Spleen (tissue), 11 donors: ENCODE data around the gene DNAAF1. TPM values are rescaled to one million over a fixed set of nuclear protein-coding genes. Genes with fewer than 3 reads are reported as not detected.

Experiments
- DNase-seq: peaks from one replicate; pipeline ENCODE4 v3.0.0-alpha.2; 2020
- H3K27ac ChIP-seq, 8 donors: fragments of 200-600 bp; sonication (generic) in 7 of 8; 1 replicate in 4 of 8; 2 replicates in 4 of 8; pipeline versions ENCODE4 v1.5.0 to v1.8.0; 2016 to 2021; ENCODE audit warnings: inconsistent platforms in 4 of 8, mild to moderate bottlenecking in 4 of 8, moderate library complexity in 1 of 8
- H3K27me3 ChIP-seq, 7 donors: fragments of 200-600 bp; sonication (generic) in 6 of 7; replicated peaks in 1 of 7; 1 replicate in 4 of 7; 2 replicates in 3 of 7; pipeline versions ENCODE4 v1.5.0 to v1.8.0; 2016 to 2021; ENCODE audit warnings: inconsistent platforms in 3 of 7, mild to moderate bottlenecking in 1 of 7
- H3K36me3 ChIP-seq, 6 donors: fragments of 200-600 bp; sonication (generic) in 5 of 6; 1 replicate in 4 of 6; 2 replicates in 2 of 6; pipeline versions ENCODE4 v1.5.0 to v1.8.0; 2016 to 2021; ENCODE audit warnings: inconsistent platforms in 2 of 6
- H3K4me1 ChIP-seq, 6 donors: fragments of 200-600 bp; sonication (generic) in 5 of 6; 1 replicate in 3 of 6; 2 replicates in 3 of 6; pipeline versions ENCODE4 v1.5.0 to v1.8.0; 2016 to 2021; ENCODE audit warnings: inconsistent platforms in 3 of 6
- H3K4me3 ChIP-seq, 8 donors: fragments of 200-600 bp; sonication (generic) in 7 of 8; 1 replicate in 4 of 8; 2 replicates in 4 of 8; pipeline versions ENCODE4 v1.5.0 to v1.8.0; 2016 to 2021; ENCODE audit warnings: inconsistent platforms in 4 of 8, mild to moderate bottlenecking in 4 of 8, moderate library complexity in 2 of 8
- H3K9me3 ChIP-seq, 8 donors: fragments of 200-600 bp; sonication (generic) in 7 of 8; 1 replicate in 4 of 8; 2 replicates in 4 of 8; pipeline versions ENCODE4 v1.5.0 to v1.8.0; 2016 to 2021; ENCODE audit warnings: inconsistent platforms in 4 of 8
- POLR2A ChIP-seq, 3 donors: fragments of 450-650 bp; IDR thresholded peaks; one replicate each; pipeline ENCODE4 v1.5.1; 2017; ENCODE audit warnings: antibody characterized with exemption in 3 of 3, mild to moderate bottlenecking in 1 of 3
- POLR2AphosphoS5 ChIP-seq, 3 donors: sonication (generic); formaldehyde crosslinking; IDR thresholded peaks; one replicate each; pipeline ENCODE4 v1.5.1; 2017; ENCODE audit warnings: antibody characterized with exemption in 3 of 3
- WGBS, 5 donors: extraction: QIAGEN DNeasy Blood & Tissue Kit in 3 of 5; methylation state at CpG; one replicate each; pipeline versions ENCODE4 v1.1.5 to v1.1.7; 2013 to 2018; 5-methylcytosine and 5-hydroxymethylcytosine counted together
- intact Hi-C: fragments of 100-400 bp; cut with DNase I; formaldehyde crosslinking; loops from one replicate; pipeline ENCODE4 v1.15.0; 2023; ENCODE audit warnings: low total_unique reads
- polyA plus RNA-seq, 3 donors: library from polyadenylated mRNA; stranded (reverse); fragments of 200-250 nt; gene quantifications; one replicate each; pipeline ENCODE4 v1.2.1, GENCODE V29; 2013
- total RNA-seq, 7 donors: library from RNA; depleted of rRNA in 3 of 7; stranded (reverse); fragments of >200 nt in 3 of 7; fragmentation: NEBNext Ultra II Directional in 4 of 7; extraction: Animal tissue kit (Norgen Biotek cat#: 25700) in 4 of 7; gene quantifications; one replicate each; pipeline versions ENCODE4 v1.1.0 to v1.2.1, GENCODE V29; 2016 to 2021
- TF ChIP-seq, protein P1 (sequence below), 11 experiments: fragments of 200-600 bp in 7 of 11; fragments of 450-650 bp in 4 of 11; sonication (generic) in 4 of 11; IDR thresholded peaks in 8 of 11; conservative IDR thresholded peaks in 3 of 11; 1 replicate in 7 of 11; 2 replicates in 4 of 11; pipeline versions ENCODE4 v1.4.0 to v1.8.0; 2016 to 2021; ENCODE audit warnings: antibody characterized with exemption in 11 of 11, inconsistent platforms in 4 of 11, mild to moderate bottlenecking in 1 of 11
- donor health status: healthy with polysubstance abuse.
- donor health status: DM: no; HTN: no; CAD: no; lungs with moderate emphysema.
- donor health status: DM: no; HTN: no; CAD: no.
- donor health status: Bipolar disorder and iron deficiency.
- donor health status: healthy.
- donor health status: DM: no; HTN: no; CAD: no.
- donor health status: DM: yes; HTN: yes; CAD: no.

The DNAAF1 gene
- total and polyA plus RNA-seq, 10 donors, result 0.20 to 4.3 (median 1.3) TPM; not detected in 1

DNA sequence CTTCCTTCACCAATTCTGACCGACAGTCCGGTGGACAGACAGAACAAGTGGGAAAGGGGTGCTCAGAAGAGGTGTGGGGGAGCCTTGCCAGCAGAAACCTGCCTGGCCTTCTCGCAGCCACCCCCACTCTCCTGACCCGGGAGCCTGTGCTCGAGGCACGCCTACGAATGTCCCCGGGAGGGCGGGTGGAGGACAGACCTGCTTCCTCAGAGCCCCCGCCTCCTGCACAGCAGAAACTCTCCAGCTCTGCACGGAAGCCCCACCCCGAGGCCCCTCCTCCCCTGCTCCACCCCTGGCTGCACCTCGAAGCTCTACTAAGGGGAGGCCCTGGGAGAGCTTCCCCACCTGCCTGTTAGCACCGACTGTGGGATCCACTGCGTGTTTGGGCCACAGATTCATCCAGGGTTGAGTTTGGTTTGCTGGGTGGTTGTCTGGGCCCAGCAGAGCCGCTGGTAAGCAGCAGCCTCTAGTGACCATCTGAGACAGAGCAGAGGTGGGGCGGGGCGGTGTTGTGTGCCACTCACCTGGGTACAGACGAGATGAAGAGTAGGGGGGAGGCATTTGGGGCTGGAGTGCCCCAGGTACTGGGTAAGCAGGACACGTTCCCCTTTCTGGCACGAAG lies 35.5 kb downstream of the DNAAF1 start:
- WGBS, 5 donors, result 64 to 82% (median 81%) methylated on average over 11 to 21 of the region's 21 CpGs
- no peak for DNase-seq
- no peaks in the 10 kb centered on the region for H3K9me3 ChIP-seq
- H3K27ac ChIP-seq, result peak overlapping the region in 5 of 8 donors; percentile 38 to 84 (median 75)
- peaks cover 16 to 100% (median 69%) of the 10 kb centered on the region in 6 donors for H3K4me1 ChIP-seq
- H3K27me3 ChIP-seq, result no peaks in the 10 kb centered on the region
- no peak overlapping the region for H3K4me3 ChIP-seq
- TF ChIP-seq POLR2A (IDR thresholded peaks at IDR 0.05) (no peak), POLR2AphosphoS5 (IDR thresholded peaks at IDR 0.05) (peak in 2 of 3 donors; percentile 28 to 60)
- TF ChIP-seq, protein P1, sequence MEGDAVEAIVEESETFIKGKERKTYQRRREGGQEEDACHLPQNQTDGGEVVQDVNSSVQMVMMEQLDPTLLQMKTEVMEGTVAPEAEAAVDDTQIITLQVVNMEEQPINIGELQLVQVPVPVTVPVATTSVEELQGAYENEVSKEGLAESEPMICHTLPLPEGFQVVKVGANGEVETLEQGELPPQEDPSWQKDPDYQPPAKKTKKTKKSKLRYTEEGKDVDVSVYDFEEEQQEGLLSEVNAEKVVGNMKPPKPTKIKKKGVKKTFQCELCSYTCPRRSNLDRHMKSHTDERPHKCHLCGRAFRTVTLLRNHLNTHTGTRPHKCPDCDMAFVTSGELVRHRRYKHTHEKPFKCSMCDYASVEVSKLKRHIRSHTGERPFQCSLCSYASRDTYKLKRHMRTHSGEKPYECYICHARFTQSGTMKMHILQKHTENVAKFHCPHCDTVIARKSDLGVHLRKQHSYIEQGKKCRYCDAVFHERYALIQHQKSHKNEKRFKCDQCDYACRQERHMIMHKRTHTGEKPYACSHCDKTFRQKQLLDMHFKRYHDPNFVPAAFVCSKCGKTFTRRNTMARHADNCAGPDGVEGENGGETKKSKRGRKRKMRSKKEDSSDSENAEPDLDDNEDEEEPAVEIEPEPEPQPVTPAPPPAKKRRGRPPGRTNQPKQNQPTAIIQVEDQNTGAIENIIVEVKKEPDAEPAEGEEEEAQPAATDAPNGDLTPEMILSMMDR (IDR thresholded peaks at IDR 0.05 in 8 of 11, conservative IDR thresholded peaks at IDR 0.05 in 3 of 11), result no peak
- H3K36me3 ChIP-seq, result peaks cover 0 to 82% (median 59%) of the 10 kb centered on the region in 6 donors
- intact Hi-C loops, result no loop called here

DNA sequence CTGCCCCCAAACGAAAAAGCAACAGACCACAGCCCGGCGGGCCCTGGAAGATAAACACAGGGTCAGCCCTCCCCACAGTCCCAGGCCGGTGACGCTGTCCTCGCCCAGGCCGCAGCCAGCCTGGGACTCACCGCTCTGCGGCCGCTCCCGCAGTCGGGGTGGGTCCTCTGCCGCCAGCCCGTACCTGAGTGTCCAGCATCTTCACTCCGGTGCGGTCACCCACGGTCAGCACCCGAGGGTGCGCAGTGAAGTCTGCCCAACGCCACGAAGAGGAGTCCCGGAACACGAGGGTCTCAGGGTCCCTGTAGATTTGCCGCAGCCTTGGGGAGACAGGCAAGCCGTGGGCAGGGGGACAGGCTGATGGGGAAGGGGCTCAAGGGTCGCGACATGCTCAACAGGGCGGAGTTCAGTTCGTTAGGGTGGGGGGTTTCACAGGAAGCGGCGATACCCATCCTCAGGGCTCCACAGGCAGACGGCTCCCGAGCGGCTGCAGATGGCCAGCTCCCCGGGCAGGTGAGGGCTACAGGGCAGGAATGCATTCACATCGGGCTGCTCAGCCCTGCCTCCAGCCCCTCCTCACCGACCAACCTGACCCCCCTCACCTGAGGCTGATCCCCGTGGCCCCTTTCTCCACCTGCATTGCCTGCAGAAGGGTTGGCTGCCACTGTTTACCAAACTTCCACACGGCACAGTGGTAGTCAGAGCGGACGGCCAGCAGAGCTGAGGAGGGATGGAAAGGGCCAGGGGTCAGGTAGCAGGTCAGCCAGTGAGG lies 36.2 kb downstream of the DNAAF1 start:
- 92 to 96% (median 93%) methylated on average over 37 to 41 of the region's 41 CpGs for WGBS, 5 donors
- peaks cover 13 to 100% (median 69%) of the 10 kb centered on the region in 6 donors for H3K4me1 ChIP-seq
- peaks cover 0 to 82% (median 59%) of the 10 kb centered on the region in 6 donors for H3K36me3 ChIP-seq
- intact Hi-C loops, result no loop called here
- peak overlapping the region in 4 of 8 donors; percentile 38 to 84 (median 78) for H3K27ac ChIP-seq
- DNase-seq, result no peak
- TF ChIP-seq POLR2A (IDR thresholded peaks at IDR 0.05) (no peak), POLR2AphosphoS5 (IDR thresholded peaks at IDR 0.05) (no peak)
- H3K4me3 ChIP-seq, result no peak overlapping the region
- H3K9me3 ChIP-seq, result no peaks in the 10 kb centered on the region
- no peaks in the 10 kb centered on the region for H3K27me3 ChIP-seq

DNA sequence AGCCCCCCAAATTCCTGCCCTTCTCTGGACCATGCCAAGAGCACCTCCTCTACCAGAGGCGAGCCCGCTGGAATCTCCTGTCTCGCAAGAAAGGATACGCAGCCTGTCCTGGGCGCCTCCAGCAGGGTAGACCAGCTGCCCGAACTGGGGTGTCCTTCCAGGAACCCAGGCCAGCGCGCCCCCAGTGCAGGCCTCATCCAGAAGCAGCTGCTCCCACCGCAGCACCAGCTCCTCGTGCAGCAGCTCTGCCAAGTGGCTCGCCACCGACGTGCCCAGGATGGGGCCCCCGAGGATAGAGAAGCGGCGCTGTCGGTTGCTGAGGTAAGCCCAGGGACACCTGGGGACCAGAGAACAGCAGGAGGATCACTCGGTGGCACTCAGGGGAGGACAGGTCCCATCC lies 37.0 kb downstream of the DNAAF1 start:
- H3K4me1 ChIP-seq, result peaks cover 8 to 97% (median 62%) of the 10 kb centered on the region in 6 donors
- peaks cover 0 to 80% (median 59%) of the 10 kb centered on the region in 6 donors for H3K36me3 ChIP-seq
- no peaks in the 10 kb centered on the region for H3K9me3 ChIP-seq
- peak overlapping the region in 5 of 8 donors; percentile 2 to 86 (median 84) for H3K27ac ChIP-seq
- intact Hi-C loops, result no loop called here
- no peak for DNase-seq
- H3K4me3 ChIP-seq, result no peak overlapping the region
- WGBS, 5 donors, result 95 to 97% (median 95%) methylated on average over 13 to 18 of the region's 18 CpGs
- H3K27me3 ChIP-seq, result no peaks in the 10 kb centered on the region
- TF ChIP-seq POLR2A (IDR thresholded peaks at IDR 0.05) (no peak), POLR2AphosphoS5 (IDR thresholded peaks at IDR 0.05) (peak in 1 of 3 donors; percentile 11)
- TF ChIP-seq, protein P1 (IDR thresholded peaks at IDR 0.05 in 8 of 11, conservative IDR thresholded peaks at IDR 0.05 in 3 of 11), result no peak

DNA sequence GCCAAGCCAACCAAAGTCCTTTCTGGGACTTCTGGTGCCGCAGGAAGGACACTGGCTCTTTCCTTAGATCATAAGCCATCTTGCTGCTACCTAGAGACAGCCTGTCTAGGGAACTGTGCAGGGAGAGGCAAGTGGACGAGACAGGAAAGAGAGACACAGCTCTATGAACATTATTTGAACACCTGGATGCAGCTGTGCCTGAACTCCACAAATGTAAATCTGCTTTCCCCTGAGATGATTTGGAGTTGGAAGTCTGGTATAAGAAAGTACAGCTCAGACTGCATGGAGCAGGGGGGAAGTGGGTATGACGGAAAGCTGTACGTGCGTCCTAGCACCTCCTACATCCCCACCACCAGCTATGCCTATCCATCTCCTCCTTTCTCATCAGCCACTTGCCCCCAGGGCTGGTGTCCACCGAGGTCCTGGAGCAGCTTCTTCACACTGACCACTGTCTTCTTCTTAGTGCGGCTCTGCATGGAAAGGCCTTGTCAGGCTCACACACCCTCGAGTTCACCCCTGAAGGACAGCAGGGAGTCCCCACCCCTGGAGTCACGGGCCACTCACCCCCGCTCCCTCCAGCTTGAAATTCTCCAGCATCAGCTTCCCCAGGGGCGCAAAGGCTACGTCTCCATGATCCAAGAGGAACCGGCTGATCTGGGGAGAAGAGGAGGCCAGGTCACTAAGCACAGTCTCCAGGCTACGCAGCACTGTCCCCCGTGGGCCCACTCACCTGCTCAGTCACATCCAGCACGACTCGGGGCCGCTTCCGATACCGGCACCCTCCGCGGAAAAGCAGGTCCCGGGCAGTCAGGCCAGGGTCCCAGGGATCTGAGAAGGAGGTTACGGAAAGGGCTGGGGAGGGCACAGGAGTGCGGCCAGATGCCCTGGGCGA lies 37.8 kb downstream of the DNAAF1 start:
- intact Hi-C loops, result no loop called here
- WGBS, 5 donors, result 92 to 96% (median 94%) methylated on average over 25 to 26 of the region's 26 CpGs
- no peaks in the 10 kb centered on the region for H3K27me3 ChIP-seq
- peak overlapping the region in 6 of 8 donors; percentile 36 to 89 (median 85) for H3K27ac ChIP-seq
- H3K4me3 ChIP-seq, result no peak overlapping the region
- DNase-seq, result no peak
- H3K4me1 ChIP-seq, result peaks cover 4 to 92% (median 57%) of the 10 kb centered on the region in 6 donors
- TF ChIP-seq, protein P1 (IDR thresholded peaks at IDR 0.05 in 8 of 11, conservative IDR thresholded peaks at IDR 0.05 in 3 of 11), result no peak
- peak in 1 of 3 donors; percentile 27 for TF ChIP-seq POLR2AphosphoS5 (IDR thresholded peaks at IDR 0.05)
- no peak for TF ChIP-seq POLR2A (IDR thresholded peaks at IDR 0.05)
- no peaks in the 10 kb centered on the region for H3K9me3 ChIP-seq
- H3K36me3 ChIP-seq, result peaks cover 0 to 74% (median 56%) of the 10 kb centered on the region in 6 donors
